ENCODE data around the gene FRMD4B. TPM values are rescaled to one million over a fixed set of nuclear protein-coding genes. Genes with fewer than 3 reads are reported as not detected.

The FRMD4B gene
- total RNA-seq, 2 donors from 2014 or later = 2.1 to 2.2 TPM

DNA sequence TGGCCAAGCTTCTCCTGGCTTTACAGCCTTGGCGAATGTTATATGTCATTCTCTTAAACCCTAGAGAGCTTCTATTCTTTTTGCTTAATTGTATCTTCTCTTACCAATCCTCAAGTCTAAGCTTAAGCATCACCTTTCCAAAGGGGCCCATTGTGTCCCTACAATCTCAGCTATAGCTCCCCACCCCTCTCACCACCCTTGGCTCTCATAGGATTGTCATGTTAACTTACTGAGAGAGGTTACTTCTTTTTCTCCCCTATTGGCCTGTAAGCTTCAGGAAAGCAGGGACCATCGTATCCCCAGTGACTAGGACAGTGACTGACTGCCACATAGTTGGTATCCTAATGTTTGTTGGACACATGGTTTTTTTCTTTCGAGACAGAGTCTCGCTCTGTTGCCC is 220.1 kb downstream of the FRMD4B start:
- no peaks in the 10 kb centered on the region for H3K36me3 ChIP-seq (ENCODE audit: control insufficient read depth, insufficient read depth, low read length)
- WGBS, 2 experiments (ENCODE audit: insufficient coverage in 1 of 2, insufficient read length in 1 of 2) = 85 to 97% methylated on average over 3 to 4 of the region's 4 CpGs
- H3K27me3 Mint-ChIP-seq (ENCODE audit: insufficient read depth) = peaks cover 2% of the 10 kb centered on the region
- no peaks in the 10 kb centered on the region for H3K27me3 ChIP-seq (ENCODE audit: control insufficient read depth, insufficient read depth, low read length, poor library complexity, severe bottlenecking)
- H3K36me3 Mint-ChIP-seq (ENCODE audit: low read depth) = no peaks in the 10 kb centered on the region
- no peak overlapping the region for H3K4me3 ChIP-seq (ENCODE audit: low read length)
- no peaks in the 10 kb centered on the region for H3K9me3 Mint-ChIP-seq
- no peaks in the 10 kb centered on the region for H3K4me1 Mint-ChIP-seq
- no peaks in the 10 kb centered on the region for H3K9me3 ChIP-seq (ENCODE audit: control insufficient read depth, low read length)
- peak; percentile 35 for DNase-seq
- TF ChIP-seq, protein P1, sequence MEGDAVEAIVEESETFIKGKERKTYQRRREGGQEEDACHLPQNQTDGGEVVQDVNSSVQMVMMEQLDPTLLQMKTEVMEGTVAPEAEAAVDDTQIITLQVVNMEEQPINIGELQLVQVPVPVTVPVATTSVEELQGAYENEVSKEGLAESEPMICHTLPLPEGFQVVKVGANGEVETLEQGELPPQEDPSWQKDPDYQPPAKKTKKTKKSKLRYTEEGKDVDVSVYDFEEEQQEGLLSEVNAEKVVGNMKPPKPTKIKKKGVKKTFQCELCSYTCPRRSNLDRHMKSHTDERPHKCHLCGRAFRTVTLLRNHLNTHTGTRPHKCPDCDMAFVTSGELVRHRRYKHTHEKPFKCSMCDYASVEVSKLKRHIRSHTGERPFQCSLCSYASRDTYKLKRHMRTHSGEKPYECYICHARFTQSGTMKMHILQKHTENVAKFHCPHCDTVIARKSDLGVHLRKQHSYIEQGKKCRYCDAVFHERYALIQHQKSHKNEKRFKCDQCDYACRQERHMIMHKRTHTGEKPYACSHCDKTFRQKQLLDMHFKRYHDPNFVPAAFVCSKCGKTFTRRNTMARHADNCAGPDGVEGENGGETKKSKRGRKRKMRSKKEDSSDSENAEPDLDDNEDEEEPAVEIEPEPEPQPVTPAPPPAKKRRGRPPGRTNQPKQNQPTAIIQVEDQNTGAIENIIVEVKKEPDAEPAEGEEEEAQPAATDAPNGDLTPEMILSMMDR (conservative IDR thresholded peaks at IDR 0.05) = no peak
- no peak overlapping the region for H3K4me3 Mint-ChIP-seq
- no peaks in the 10 kb centered on the region for H3K4me1 ChIP-seq (ENCODE audit: control insufficient read depth, insufficient read depth, low read length)
- H3K27ac Mint-ChIP-seq = no peak overlapping the region
- H3K27ac ChIP-seq (ENCODE audit: low read depth, low read length) = no peak overlapping the region
- H3K9ac ChIP-seq (ENCODE audit: extremely low read depth, low read length, poor library complexity, severe bottlenecking) = no peak overlapping the region

DNA sequence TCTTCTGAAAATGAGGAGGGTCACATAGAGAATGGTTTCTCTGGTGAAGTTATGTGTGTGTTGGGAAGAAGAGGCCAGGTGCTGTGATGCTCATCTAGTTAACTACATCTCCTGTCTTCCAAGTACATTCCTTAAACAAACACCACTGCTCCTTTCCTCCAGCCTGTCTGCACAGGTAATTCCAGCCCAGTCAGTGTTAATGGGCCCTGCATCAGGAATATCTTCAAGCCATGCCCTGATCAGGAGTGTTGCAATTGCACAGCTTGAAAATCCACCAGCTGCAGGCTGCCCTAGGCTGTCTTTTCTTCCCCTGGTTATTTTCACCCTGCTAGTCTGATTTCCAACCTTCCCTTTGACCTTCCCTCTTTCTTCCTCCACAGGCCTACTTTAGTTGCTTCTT is 221.6 kb downstream of the FRMD4B start:
- no peak overlapping the region for H3K4me3 ChIP-seq (ENCODE audit: low read length)
- H3K4me1 Mint-ChIP-seq = no peaks in the 10 kb centered on the region
- H3K27me3 ChIP-seq (ENCODE audit: control insufficient read depth, insufficient read depth, low read length, poor library complexity, severe bottlenecking) = no peaks in the 10 kb centered on the region
- no peaks in the 10 kb centered on the region for H3K9me3 Mint-ChIP-seq
- H3K27ac Mint-ChIP-seq = no peak overlapping the region
- H3K27me3 Mint-ChIP-seq (ENCODE audit: insufficient read depth) = peaks cover 2% of the 10 kb centered on the region
- H3K36me3 Mint-ChIP-seq (ENCODE audit: low read depth) = no peaks in the 10 kb centered on the region
- peak; percentile 20 for DNase-seq
- no peak overlapping the region for H3K4me3 Mint-ChIP-seq
- H3K4me1 ChIP-seq (ENCODE audit: control insufficient read depth, insufficient read depth, low read length) = no peaks in the 10 kb centered on the region
- no peak overlapping the region for H3K27ac ChIP-seq (ENCODE audit: low read depth, low read length)
- H3K9ac ChIP-seq (ENCODE audit: extremely low read depth, low read length, poor library complexity, severe bottlenecking) = no peak overlapping the region
- H3K36me3 ChIP-seq (ENCODE audit: control insufficient read depth, insufficient read depth, low read length) = no peaks in the 10 kb centered on the region
- TF ChIP-seq, protein P1 (conservative IDR thresholded peaks at IDR 0.05) = no peak
- H3K9me3 ChIP-seq (ENCODE audit: control insufficient read depth, low read length) = no peaks in the 10 kb centered on the region

DNA sequence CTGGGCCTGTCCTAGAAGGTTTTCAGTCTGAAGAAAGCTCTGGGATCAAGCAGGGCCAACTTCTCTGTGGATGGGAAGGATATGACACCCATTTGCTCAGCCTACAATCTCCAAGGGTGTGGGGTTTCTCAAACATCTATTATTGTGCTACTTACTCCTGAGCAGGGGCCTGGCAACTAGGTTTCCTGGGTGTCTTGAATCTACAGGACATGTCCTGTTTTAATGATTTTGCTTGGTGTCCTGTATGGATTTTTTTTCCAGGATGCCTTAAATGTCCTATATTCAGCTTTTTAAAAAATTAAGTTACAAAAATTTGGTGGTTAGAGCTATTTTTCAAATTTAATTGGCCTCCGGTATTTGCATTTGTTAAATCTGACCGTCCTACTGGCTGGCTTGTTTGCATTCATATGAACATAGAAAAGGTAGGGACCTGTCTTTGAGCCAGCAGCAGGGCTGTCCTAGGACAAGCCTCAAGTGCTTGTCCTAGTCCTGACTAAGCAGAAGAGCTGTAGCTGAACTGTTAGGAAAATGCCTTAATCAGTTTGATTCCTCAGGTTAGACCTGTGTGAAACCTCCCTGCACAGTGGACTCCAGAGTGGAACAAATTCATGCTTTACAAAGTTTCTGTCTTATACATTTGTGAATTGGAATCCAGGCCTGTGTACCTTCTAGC is 223.4 kb downstream of the FRMD4B start:
- H3K4me3 Mint-ChIP-seq = no peak overlapping the region
- H3K27me3 Mint-ChIP-seq (ENCODE audit: insufficient read depth) = peaks cover 4% of the 10 kb centered on the region
- no peaks in the 10 kb centered on the region for H3K9me3 Mint-ChIP-seq
- Histone ChIP-seq H3K9me3 (ENCODE audit: control insufficient read depth, low read length) (no peaks in the 10 kb centered on the region), H3K27ac (ENCODE audit: low read depth, low read length) (no peak overlapping the region), H3K36me3 (ENCODE audit: control insufficient read depth, insufficient read depth, low read length) (no peaks in the 10 kb centered on the region), H3K4me3 (ENCODE audit: low read length) (no peak overlapping the region), H3K27me3 (ENCODE audit: control insufficient read depth, insufficient read depth, low read length, poor library complexity, severe bottlenecking) (no peaks in the 10 kb centered on the region), H3K4me1 (ENCODE audit: control insufficient read depth, insufficient read depth, low read length) (no peaks in the 10 kb centered on the region), H3K9ac (ENCODE audit: extremely low read depth, low read length, poor library complexity, severe bottlenecking) (no peak overlapping the region)
- 88 to 93% methylated on average over 2 of the region's 2 CpGs for WGBS, 2 experiments (ENCODE audit: insufficient coverage in 1 of 2, insufficient read length in 1 of 2)
- no peaks in the 10 kb centered on the region for H3K36me3 Mint-ChIP-seq (ENCODE audit: low read depth)
- TF ChIP-seq, protein P1 (conservative IDR thresholded peaks at IDR 0.05) = no peak
- DNase-seq = peak; percentile 8
- H3K27ac Mint-ChIP-seq = no peak overlapping the region
- H3K4me1 Mint-ChIP-seq = no peaks in the 10 kb centered on the region

All from endodermal cell (in vitro differentiated cells).